ENCODE results near the gene RPUSD2. TPM values are rescaled to one million over a fixed set of nuclear protein-coding genes. Genes with fewer than 3 reads are reported as not detected.

RPUSD2 gene
- polyA plus RNA-seq, 3 donors = 1.1 to 6.3 (median 4.3) TPM

DNA sequence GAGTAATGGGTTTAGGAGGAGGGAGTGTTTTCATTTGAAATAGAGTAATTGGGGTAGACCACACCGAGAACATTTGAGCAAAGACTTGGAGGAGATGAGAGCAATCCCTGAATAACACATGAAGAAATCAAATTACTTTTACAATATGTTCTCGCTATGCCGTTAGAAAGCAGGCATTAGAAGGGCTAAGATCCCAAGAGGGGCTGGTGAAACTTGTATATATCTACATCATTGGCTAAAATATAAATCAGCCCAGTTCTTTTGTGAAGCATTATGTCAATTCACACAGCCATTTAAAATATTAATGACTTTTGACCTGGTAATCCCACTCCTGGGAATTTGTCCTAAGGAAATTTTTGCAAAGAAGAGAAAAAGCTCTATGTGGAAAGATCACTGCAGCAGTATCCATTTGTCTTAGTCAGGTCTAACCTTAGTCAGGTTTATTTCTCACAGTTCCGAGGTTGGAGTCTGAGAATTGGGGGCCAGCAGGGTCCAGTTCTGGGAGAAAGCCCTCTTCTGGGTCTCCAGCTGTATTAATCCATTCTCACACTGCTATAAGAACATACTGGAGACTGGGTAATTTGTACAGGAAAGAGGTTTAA lies 35.2 kb upstream of the RPUSD2 start:
- Histone ChIP-seq H3K36me3 (replicated peaks in 1 of 2; ENCODE audit: control insufficient read depth in 1 of 2, insufficient read depth in 2 of 2, low read length in 2 of 2) (peaks cover 0 to 6% of the 10 kb centered on the region in 2 donors), H3K27ac (ENCODE audit: low read depth in 1 of 2, low read length in 2 of 2) (no peak overlapping the region), H3K4me2 (replicated peaks; ENCODE audit: extremely low read depth, low read length, poor library complexity, severe bottlenecking) (no peak overlapping the region), H3K9ac (ENCODE audit: insufficient read depth, low read length, poor library complexity, severe bottlenecking) (no peak overlapping the region), H3K4me1 (ENCODE audit: control insufficient read depth in 1 of 2, insufficient read depth in 2 of 2, low read length in 2 of 2) (no peaks in the 10 kb centered on the region), H3K79me2 (ENCODE audit: insufficient read depth, low read length) (no peaks in the 10 kb centered on the region), H2AFZ (ENCODE audit: insufficient read depth, low read depth, low read length, poor library complexity, severe bottlenecking) (no peak overlapping the region), H3K4me3 (replicated peaks in 1 of 3; ENCODE audit: low read depth in 2 of 3, low read length in 3 of 3) (no peak overlapping the region), H3K27me3 (ENCODE audit: control insufficient read depth in 2 of 2, insufficient read depth in 2 of 2, low read length in 2 of 2) (no peaks in the 10 kb centered on the region), H3K9me3 (replicated peaks in 1 of 2; ENCODE audit: control insufficient read depth in 1 of 2, insufficient read depth in 1 of 2, low read length in 2 of 2) (no peaks in the 10 kb centered on the region), H4K20me1 (ENCODE audit: insufficient read depth, low read length) (no peaks in the 10 kb centered on the region)
- Mint-ChIP-seq H3K9me3 (peaks cover 0 to 10% (median 5%) of the 10 kb centered on the region in 7 donors), H3K27ac (peak overlapping the region in 1 of 7 donors; percentile 75), H3K36me3 (peaks cover 10 to 13% of the 10 kb centered on the region in 2 donors), H3K27me3 (ENCODE audit: low read depth in 3 of 3) (peaks cover 0 to 4% (median 0%) of the 10 kb centered on the region in 3 donors), H3K4me3 (no peak overlapping the region), H3K4me1 (peaks cover 3% of the 10 kb centered on the region)
- no CpG with 5 or more reads among the region's 4 CpGs for WGBS (ENCODE audit: insufficient coverage)
- TF ChIP-seq, protein P1, sequence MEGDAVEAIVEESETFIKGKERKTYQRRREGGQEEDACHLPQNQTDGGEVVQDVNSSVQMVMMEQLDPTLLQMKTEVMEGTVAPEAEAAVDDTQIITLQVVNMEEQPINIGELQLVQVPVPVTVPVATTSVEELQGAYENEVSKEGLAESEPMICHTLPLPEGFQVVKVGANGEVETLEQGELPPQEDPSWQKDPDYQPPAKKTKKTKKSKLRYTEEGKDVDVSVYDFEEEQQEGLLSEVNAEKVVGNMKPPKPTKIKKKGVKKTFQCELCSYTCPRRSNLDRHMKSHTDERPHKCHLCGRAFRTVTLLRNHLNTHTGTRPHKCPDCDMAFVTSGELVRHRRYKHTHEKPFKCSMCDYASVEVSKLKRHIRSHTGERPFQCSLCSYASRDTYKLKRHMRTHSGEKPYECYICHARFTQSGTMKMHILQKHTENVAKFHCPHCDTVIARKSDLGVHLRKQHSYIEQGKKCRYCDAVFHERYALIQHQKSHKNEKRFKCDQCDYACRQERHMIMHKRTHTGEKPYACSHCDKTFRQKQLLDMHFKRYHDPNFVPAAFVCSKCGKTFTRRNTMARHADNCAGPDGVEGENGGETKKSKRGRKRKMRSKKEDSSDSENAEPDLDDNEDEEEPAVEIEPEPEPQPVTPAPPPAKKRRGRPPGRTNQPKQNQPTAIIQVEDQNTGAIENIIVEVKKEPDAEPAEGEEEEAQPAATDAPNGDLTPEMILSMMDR (IDR thresholded peaks at IDR 0.05) = no peak
- intact Hi-C loops (cut with micrococcal nuclease) = no loop called here
- DNase-seq = no peak

DNA sequence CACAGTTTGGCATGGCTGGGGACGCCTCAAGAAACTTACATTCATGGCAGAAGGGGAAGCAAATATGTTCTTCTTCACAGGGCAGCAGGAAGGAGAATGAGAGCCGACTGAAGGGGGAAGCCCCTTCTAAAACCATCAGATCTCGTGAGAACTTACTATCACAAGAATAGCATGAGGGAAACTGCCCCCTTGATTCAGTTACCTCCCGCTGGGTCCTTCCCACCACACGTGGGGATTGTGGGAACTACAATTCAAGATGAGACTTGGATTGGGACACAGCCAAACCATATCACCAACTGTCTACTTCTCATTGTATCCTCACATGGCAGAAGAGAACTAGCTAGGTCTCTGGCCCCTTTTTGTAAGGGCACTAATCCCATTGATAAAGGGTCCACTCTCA lies 34.7 kb upstream of the RPUSD2 start:
- Histone ChIP-seq H3K4me2 (replicated peaks; ENCODE audit: extremely low read depth, low read length, poor library complexity, severe bottlenecking) (no peak overlapping the region), H3K9ac (ENCODE audit: insufficient read depth, low read length, poor library complexity, severe bottlenecking) (no peak overlapping the region), H3K4me1 (ENCODE audit: control insufficient read depth in 1 of 2, insufficient read depth in 2 of 2, low read length in 2 of 2) (no peaks in the 10 kb centered on the region), H2AFZ (ENCODE audit: insufficient read depth, low read depth, low read length, poor library complexity, severe bottlenecking) (no peak overlapping the region), H3K27me3 (ENCODE audit: control insufficient read depth in 2 of 2, insufficient read depth in 2 of 2, low read length in 2 of 2) (no peaks in the 10 kb centered on the region), H3K36me3 (replicated peaks in 1 of 2; ENCODE audit: control insufficient read depth in 1 of 2, insufficient read depth in 2 of 2, low read length in 2 of 2) (peaks cover 0 to 8% of the 10 kb centered on the region in 2 donors), H3K27ac (ENCODE audit: low read depth in 1 of 2, low read length in 2 of 2) (no peak overlapping the region), H4K20me1 (ENCODE audit: insufficient read depth, low read length) (no peaks in the 10 kb centered on the region), H3K9me3 (replicated peaks in 1 of 2; ENCODE audit: control insufficient read depth in 1 of 2, insufficient read depth in 1 of 2, low read length in 2 of 2) (no peaks in the 10 kb centered on the region), H3K4me3 (replicated peaks in 1 of 3; ENCODE audit: low read depth in 2 of 3, low read length in 3 of 3) (no peak overlapping the region), H3K79me2 (ENCODE audit: insufficient read depth, low read length) (no peaks in the 10 kb centered on the region)
- Mint-ChIP-seq H3K4me3 (no peak overlapping the region), H3K4me1 (peaks cover 6% of the 10 kb centered on the region), H3K27me3 (ENCODE audit: low read depth in 3 of 3) (peaks cover 0 to 4% (median 0%) of the 10 kb centered on the region in 3 donors), H3K27ac (peak overlapping the region in 1 of 7 donors; percentile 75), H3K9me3 (peaks cover 0 to 10% (median 5%) of the 10 kb centered on the region in 7 donors), H3K36me3 (peaks cover 10 to 15% of the 10 kb centered on the region in 2 donors)
- no peak for DNase-seq
- intact Hi-C loops (cut with micrococcal nuclease) = no loop called here
- TF ChIP-seq, protein P1 (IDR thresholded peaks at IDR 0.05) = no peak
- WGBS (ENCODE audit: insufficient coverage) = 0% methylated on average over 1 of the region's 5 CpGs
